Endothelial cell of umbilical vein (primary cell): ENCODE measurements around the gene BRSK1. TPM values are rescaled to one million over a fixed set of nuclear protein-coding genes. Genes with fewer than 3 reads are reported as not detected.

Source experiments
- BruUV-seq: library from RNA; stranded (reverse); fragments of 400-500 nt; replicated peaks from 2 replicates; lab custom pipeline; 2021; lab: Mats Ljungman, UMichigan
- CTCF ChIA-PET: fragments of 300-600, 350-600 bp; sonication (Branson Sonifier 250); formaldehyde crosslinking; loops from one replicate; lab custom pipeline; 2021; ENCODE audit warnings: antibody characterized with exemption, inconsistent platforms; lab: Charles Lee
- POLR2A ChIA-PET: fragments of 300-600, 350-600 bp; sonication (Branson Sonifier 250); formaldehyde crosslinking; loops from one replicate; lab custom pipeline; 2021; ENCODE audit warnings: antibody characterized with exemption, inconsistent platforms; lab: Charles Lee
- DNase-seq: peaks from one replicate; pipeline ENCODE4 v3.0.0-alpha.2; 2011; ENCODE audit warnings: low read depth, low spot score
- FAIRE-seq: peaks from 2 replicates; lab custom pipeline; 2011; peaks lifted over from hg19 to GRCh38; lab: Jason Lieb, UNC
- H2AFZ ChIP-seq: 2 replicates; pipeline ENCODE4 v1.6.0; 2012; ENCODE audit warnings: low read depth, low read length, control low read depth, inconsistent platforms
- H3K27ac ChIP-seq: 2 replicates; pipeline ENCODE4 v1.5.1; 2011; ENCODE audit warnings: low read depth, mild to moderate bottlenecking, control low read depth, low read length, moderate library complexity; ENCODE audit not compliant: insufficient read depth
- H3K27me3 ChIP-seq, 2 experiments: 2 replicates each; pipeline versions ENCODE4 v1.6.0 to v1.6.1; 2011; ENCODE audit warnings: low read length in 2 of 2, mixed read lengths in 1 of 2; ENCODE audit not compliant: control insufficient read depth in 2 of 2, insufficient read depth in 2 of 2
- H3K36me3 ChIP-seq, 2 experiments: 2 replicates in 1 of 2; 3 replicates in 1 of 2; pipeline ENCODE4 v1.5.1; 2011; ENCODE audit warnings: low read length in 2 of 2, mild to moderate bottlenecking in 1 of 2, moderate library complexity in 1 of 2; ENCODE audit not compliant: control insufficient read depth in 2 of 2, insufficient read depth in 2 of 2; ENCODE audit errors: extremely low read depth in 1 of 2
- H3K4me1 ChIP-seq: 3 replicates; pipeline ENCODE4 v1.5.1; 2011; ENCODE audit warnings: mild to moderate bottlenecking, low read length; ENCODE audit not compliant: control insufficient read depth, insufficient read depth; ENCODE audit errors: extremely low read depth
- H3K4me2 ChIP-seq: 2 replicates; pipeline ENCODE4 v1.6.1; 2011; ENCODE audit warnings: low read length, control low read depth, mixed read lengths; ENCODE audit not compliant: insufficient read depth
- H3K4me3 ChIP-seq, 3 experiments: fragments of 200-600 bp in 1 of 3; sonication (generic), shearing (Covaris generic) in 1 of 3; replicated peaks in 1 of 3; 2 replicates each; pipeline ENCODE4 v1.5.1; 2011 to 2016; ENCODE audit warnings: control low read depth in 3 of 3, low read length in 3 of 3, mild to moderate bottlenecking in 2 of 3, inconsistent platforms in 1 of 3, low read depth in 1 of 3, moderate library complexity in 1 of 3; ENCODE audit not compliant: insufficient read depth in 1 of 3
- H3K79me2 ChIP-seq: 2 replicates; pipeline ENCODE4 v1.6.0; 2012; ENCODE audit warnings: low read length, inconsistent platforms; ENCODE audit not compliant: control insufficient read depth, insufficient read depth
- H3K9ac ChIP-seq: replicated peaks from 2 replicates; pipeline ENCODE3; 2011; ENCODE audit warnings: low read length, control low read depth; ENCODE audit not compliant: insufficient read depth; ENCODE audit errors: extremely low read depth
- H3K9me1 ChIP-seq: replicated peaks from 3 replicates; pipeline ENCODE4 v1.6.0; 2011; ENCODE audit warnings: mild to moderate bottlenecking, low read length; ENCODE audit not compliant: control insufficient read depth, insufficient read depth; ENCODE audit errors: extremely low read depth
- H3K9me3 ChIP-seq: replicated peaks from 2 replicates; pipeline ENCODE4 v1.5.1; 2012; ENCODE audit warnings: low read length, inconsistent platforms; ENCODE audit not compliant: control insufficient read depth, insufficient read depth
- H4K20me1 ChIP-seq: replicated peaks from 2 replicates; pipeline ENCODE3; 2011; ENCODE audit warnings: mild to moderate bottlenecking, low read length; ENCODE audit not compliant: control insufficient read depth, insufficient read depth; ENCODE audit errors: extremely low read depth
- EZH2 ChIP-seq: IDR thresholded peaks from 2 replicates; pipeline ENCODE4 v1.6.1; 2012; ENCODE audit warnings: borderline replicate concordance, low read depth, mild to moderate bottlenecking, moderate library complexity, low read length, inconsistent platforms; ENCODE audit not compliant: severe bottlenecking
- GATA2 ChIP-seq: IDR thresholded peaks from 2 replicates; pipeline ENCODE4 v1.7.0; 2011; ENCODE audit warnings: low read depth, mild to moderate bottlenecking, moderate library complexity, mixed read lengths, low read length; ENCODE audit not compliant: insufficient read length, insufficient read depth
- JUN ChIP-seq: IDR thresholded peaks from 2 replicates; pipeline ENCODE4 v1.6.1; 2011; ENCODE audit warnings: borderline replicate concordance, low read depth; ENCODE audit not compliant: insufficient read length, insufficient read depth
- POLR2A ChIP-seq: IDR thresholded peaks from 2 replicates; pipeline ENCODE4 v1.6.1; 2012; ENCODE audit warnings: low read depth, mild to moderate bottlenecking, control low read depth, low read length
- POLR2AphosphoS5 ChIP-seq: IDR thresholded peaks from 2 replicates; pipeline ENCODE4 v1.6.1; 2012; ENCODE audit warnings: low read depth, mild to moderate bottlenecking, control low read depth, low read length, moderate library complexity; ENCODE audit not compliant: insufficient read depth
- dilution Hi-C: fragments of 300-500 bp; cut with MboI; formaldehyde crosslinking; loops from one replicate; pipeline ENCODE4 v1.15.0; 2019; ENCODE audit warnings: low sequenced_read_pairs; ENCODE audit not compliant: extremely low pct_ligation_motif_present
- intact Hi-C: fragments of 100-400 bp; cut with micrococcal nuclease; formaldehyde crosslinking; loops from one replicate; pipeline ENCODE4 v1.10.0; 2022
- polyA plus RNA-seq, 4 experiments: library from polyadenylated mRNA; depleted of rRNA in 3 of 4; stranded (reverse) in 3 of 4; unstranded in 1 of 4; fragments of >200 nt; gene quantifications; 2 replicates each; pipeline versions ENCODE4 v1.2.1 to v1.2.3, GENCODE V29; 2011 to 2012; ENCODE audit warnings: missing spikeins in 1 of 4
- total RNA-seq: library from RNA; stranded (reverse); gene quantifications from 2 replicates; pipeline ENCODE4 v1.2.3, GENCODE V29; 2021
- TF ChIP-seq, protein P1 (sequence below): IDR thresholded peaks from 2 replicates; pipeline ENCODE4 v1.6.1; 2011; ENCODE audit not compliant: insufficient read depth, insufficient read length
- TF ChIP-seq, protein P2 (sequence below), 2 donors: IDR thresholded peaks; 1 replicate in 1 of 2; 2 replicates in 1 of 2; pipeline ENCODE4 v1.5.1; 2011; ENCODE audit warnings: low read length in 2 of 2, mild to moderate bottlenecking in 2 of 2, moderate library complexity in 2 of 2, control low read depth in 1 of 2, inconsistent platforms in 1 of 2, low read depth in 1 of 2; ENCODE audit not compliant: insufficient read depth in 1 of 2; ENCODE audit errors: extremely low read depth in 1 of 2

Gene BRSK1
- total and polyA plus RNA-seq, 2 donors (not counting 3 experiments of a cell fraction or from before 2014, with no cell fraction given), result 0.33 to 0.44 TPM

DNA sequence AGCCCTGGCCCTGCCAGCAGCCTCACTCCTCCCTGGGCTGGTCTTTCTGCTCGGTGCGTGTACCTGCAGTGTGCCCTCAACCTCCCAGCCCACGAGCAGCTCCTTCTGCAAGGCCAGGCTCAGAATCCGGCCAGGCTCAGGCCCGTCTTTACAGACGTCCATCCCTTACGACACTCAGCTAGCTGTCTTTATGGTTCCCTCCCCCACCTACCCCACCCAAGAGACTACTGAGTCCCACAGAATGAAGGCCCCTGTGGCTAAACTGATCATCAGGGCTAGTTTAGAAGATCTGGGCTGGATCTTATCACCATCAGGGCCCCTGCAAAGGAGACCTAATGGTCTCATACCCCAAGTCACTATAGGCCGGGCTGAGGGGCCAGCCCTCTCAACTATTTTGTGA lies 30.6 kb downstream of the BRSK1 start:
- no peaks in the 10 kb centered on the region for H3K4me1 ChIP-seq
- H3K27ac ChIP-seq, result no peak overlapping the region
- FAIRE-seq, result no peak
- no peaks in the 10 kb centered on the region for H4K20me1 ChIP-seq
- H3K79me2 ChIP-seq, result no peaks in the 10 kb centered on the region
- H3K36me3 ChIP-seq, result no peaks in the 10 kb centered on the region
- intact Hi-C loops, result no loop called here
- H3K9ac ChIP-seq, result no peak overlapping the region
- H3K27me3 ChIP-seq, result no peaks in the 10 kb centered on the region
- H3K4me2 ChIP-seq, result no peak overlapping the region
- no peak for DNase-seq
- no peak overlapping the region for H2AFZ ChIP-seq
- no TSS peak for BruUV-seq
- H3K9me3 ChIP-seq, result no peaks in the 10 kb centered on the region
- ChIA-PET CTCF (interaction anchor here (0.9 kb wide), 1 partner anchor 13 kb away, joined by 3 read pairs; no protein-coding TSS in a partner anchor), POLR2A (no interaction called here)
- no peak for TF ChIP-seq EZH2
- no peak for TF ChIP-seq JUN
- no peak for TF ChIP-seq GATA2
- TF ChIP-seq, protein P1, sequence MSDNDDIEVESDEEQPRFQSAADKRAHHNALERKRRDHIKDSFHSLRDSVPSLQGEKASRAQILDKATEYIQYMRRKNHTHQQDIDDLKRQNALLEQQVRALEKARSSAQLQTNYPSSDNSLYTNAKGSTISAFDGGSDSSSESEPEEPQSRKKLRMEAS, result no peak
- no peak for TF ChIP-seq POLR2A
- TF ChIP-seq, protein P2, sequence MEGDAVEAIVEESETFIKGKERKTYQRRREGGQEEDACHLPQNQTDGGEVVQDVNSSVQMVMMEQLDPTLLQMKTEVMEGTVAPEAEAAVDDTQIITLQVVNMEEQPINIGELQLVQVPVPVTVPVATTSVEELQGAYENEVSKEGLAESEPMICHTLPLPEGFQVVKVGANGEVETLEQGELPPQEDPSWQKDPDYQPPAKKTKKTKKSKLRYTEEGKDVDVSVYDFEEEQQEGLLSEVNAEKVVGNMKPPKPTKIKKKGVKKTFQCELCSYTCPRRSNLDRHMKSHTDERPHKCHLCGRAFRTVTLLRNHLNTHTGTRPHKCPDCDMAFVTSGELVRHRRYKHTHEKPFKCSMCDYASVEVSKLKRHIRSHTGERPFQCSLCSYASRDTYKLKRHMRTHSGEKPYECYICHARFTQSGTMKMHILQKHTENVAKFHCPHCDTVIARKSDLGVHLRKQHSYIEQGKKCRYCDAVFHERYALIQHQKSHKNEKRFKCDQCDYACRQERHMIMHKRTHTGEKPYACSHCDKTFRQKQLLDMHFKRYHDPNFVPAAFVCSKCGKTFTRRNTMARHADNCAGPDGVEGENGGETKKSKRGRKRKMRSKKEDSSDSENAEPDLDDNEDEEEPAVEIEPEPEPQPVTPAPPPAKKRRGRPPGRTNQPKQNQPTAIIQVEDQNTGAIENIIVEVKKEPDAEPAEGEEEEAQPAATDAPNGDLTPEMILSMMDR (IDR thresholded peaks at IDR 0.05; ENCODE audit: extremely low read depth in 1 of 2, insufficient read depth in 1 of 2, low read depth in 1 of 2, low read length in 2 of 2), result no peak
- no peak for TF ChIP-seq POLR2AphosphoS5
- dilution Hi-C loops, result no loop called here
- no peaks in the 10 kb centered on the region for H3K9me1 ChIP-seq
- H3K4me3 ChIP-seq, result no peak overlapping the region
